Panc1 (cell line): ENCODE data around the gene RIGI. TPM values are rescaled to one million over a fixed set of nuclear protein-coding genes. Genes with fewer than 3 reads are reported as not detected.
A peak's percentile ranks its signal among the peaks of the same experiment; 100 is the strongest.

Experiments used
- ATAC-seq: fragments of 200-7000 bp; cut with Tn5 transposase; 2 replicates; pipeline ENCODE4 v1.9.1; 2020; ENCODE audit warnings: mild to moderate bottlenecking, moderate library complexity
- BruUV-seq: library from RNA; stranded (reverse); fragments of 400-500 nt; replicated peaks from 2 replicates; lab custom pipeline; 2021; lab: Mats Ljungman, UMichigan
- CTCF ChIA-PET: fragments of 300-600 bp; sonication (Branson Sonifier 250); formaldehyde crosslinking; loops from one replicate; lab custom pipeline; 2022; ENCODE audit warnings: antibody characterized with exemption; lab: Charles Lee
- POLR2A ChIA-PET: fragments of 300-600 bp; sonication (Branson Sonifier 250); formaldehyde crosslinking; loops from one replicate; lab custom pipeline; 2022; ENCODE audit warnings: antibody characterized with exemption; lab: Charles Lee
- DNase-seq: peaks from one replicate; pipeline ENCODE4 v3.0.0-alpha.2; 2010; ENCODE audit warnings: low read depth, low spot score
- H3K27ac ChIP-seq: 2 replicates; pipeline ENCODE4 v1.5.1; 2011; ENCODE audit warnings: mild to moderate bottlenecking, low read length, inconsistent platforms
- H3K27me3 ChIP-seq: fragments of 200-500 bp; sonication (Bioruptor generic); 2 replicates; pipeline ENCODE4 v1.6.0; 2014; ENCODE audit warnings: low read length, inconsistent platforms; ENCODE audit not compliant: control insufficient read depth, insufficient read depth
- H3K36me3 ChIP-seq: fragments of 200-500 bp; sonication (Bioruptor generic); 2 replicates; pipeline ENCODE4 v1.5.1; 2014; ENCODE audit warnings: inconsistent platforms, mild to moderate bottlenecking, low read length, moderate library complexity; ENCODE audit not compliant: control insufficient read depth, insufficient read depth
- H3K4me1 ChIP-seq: 2 replicates; pipeline ENCODE4 v1.5.1; 2011; ENCODE audit warnings: inconsistent platforms, mild to moderate bottlenecking, low read length, moderate library complexity; ENCODE audit not compliant: control insufficient read depth, insufficient read depth
- H3K4me3 ChIP-seq, 2 experiments: 2 replicates each; pipeline ENCODE4 v1.5.1; 2011 to 2012; ENCODE audit warnings: low read depth in 2 of 2, low read length in 2 of 2, mild to moderate bottlenecking in 2 of 2, inconsistent platforms in 1 of 2, moderate library complexity in 1 of 2
- H3K9me3 ChIP-seq: fragments of 200-500 bp; sonication (Bioruptor generic); 2 replicates; pipeline ENCODE4 v1.5.1; 2014; ENCODE audit warnings: low read depth, mild to moderate bottlenecking, inconsistent platforms, low read length, moderate library complexity; ENCODE audit not compliant: control insufficient read depth, insufficient read depth
- CTCF ChIP-seq: fragments of 450-650 bp; IDR thresholded peaks from 2 replicates; pipeline ENCODE4 v1.5.1; 2017; ENCODE audit warnings: mild to moderate bottlenecking
- POLR2AphosphoS5 ChIP-seq: IDR thresholded peaks from 2 replicates; pipeline ENCODE4 v1.6.1; 2012; ENCODE audit warnings: mild to moderate bottlenecking, low read depth, low read length, moderate library complexity
- REST ChIP-seq, 2 experiments: IDR thresholded peaks; 2 replicates each; pipeline ENCODE4 v1.6.1; 2011 to 2012; ENCODE audit warnings: low read depth in 2 of 2, control low read depth in 1 of 2, low read length in 1 of 2, mild to moderate bottlenecking in 1 of 2, moderate library complexity in 1 of 2; ENCODE audit not compliant: insufficient read depth in 1 of 2
- SIN3A ChIP-seq: IDR thresholded peaks from 2 replicates; pipeline ENCODE4 v1.6.1; 2012; ENCODE audit warnings: low read depth, mild to moderate bottlenecking, low read length, moderate library complexity, borderline replicate concordance; ENCODE audit not compliant: insufficient read depth
- TCF7L2 ChIP-seq: IDR thresholded peaks from 2 replicates; pipeline ENCODE4 v1.6.1; 2011; ENCODE audit warnings: mild to moderate bottlenecking, low read depth, low read length, inconsistent platforms
- in situ Hi-C: cut with HindIII; loops from 2 replicates; pipeline ENCODE4 v1.10.0; 2016; ENCODE audit warnings: low sequenced_read_pairs, low pct_unique_long_range_greater_than_20kb
- intact Hi-C: fragments of 100-400 bp; cut with micrococcal nuclease; formaldehyde crosslinking; loops from one replicate; pipeline ENCODE4 v1.10.0; 2022; ENCODE audit not compliant: unreplicated experiment
- total RNA-seq: library from RNA; stranded (reverse); gene quantifications from one replicate; pipeline ENCODE4 v1.2.1, GENCODE V29; 2021; ENCODE audit not compliant: unreplicated experiment

The RIGI gene
- total RNA-seq, 1 experiment from 2014 or later = 27.7 TPM

GRCh38 chr9:32552172-32552872 lies 26.3 kb upstream of the RIGI start, which contains the start of the genes SMIM27 and TOPORS:
Gene SMIM27 (plus strand): TSS chr9:32552327. CDS start chr9:32552435, 108 bp downstream.
Gene TOPORS (minus strand): TSS chr9:32552586. CDS start chr9:32552436, 150 bp downstream.
- Histone ChIP-seq H3K27me3 (no peaks in the 10 kb centered on the region), H3K9me3 (no peaks in the 10 kb centered on the region), H3K36me3 (no peaks in the 10 kb centered on the region; the same call in 1 of the 2 replicates), H3K4me1 (peaks cover 16% of the 10 kb centered on the region), H3K27ac (peak within 1 kb of the TSS; percentile 84), H3K4me3 (peak within 1 kb of the TSS; percentile 54 to 78)
- BruUV-seq = TSS peak; percentile 90
- POLR2A ChIA-PET = interaction anchor here (0.6 to 1.0 kb wide), 4 partner anchors 22 to 842 kb away, joined by 4 to 14 read pairs (median 10); partner anchors contain the start of gene RIGI
- intact Hi-C loops = no loop called here
- ATAC-seq = peak; percentile 92
- TF ChIP-seq REST (IDR thresholded peaks at IDR 0.05; ENCODE audit: insufficient read depth in 1 of 2, low read depth in 2 of 2, low read length in 1 of 2) = peak; percentile 28 to 42; a peak in 1 of 4 replicates
- TF ChIP-seq POLR2AphosphoS5 = peak; percentile 96
- TF ChIP-seq TCF7L2 = no peak
- peak; percentile 74; the same call in 1 of the 2 replicates for TF ChIP-seq SIN3A
- TF ChIP-seq CTCF = no peak
- in situ Hi-C loops = loop anchor here (25.0 kb wide), 1 partner anchor 410 kb away; no protein-coding TSS in a partner anchor
- CTCF ChIA-PET = interaction anchor here (0.5 to 2.0 kb wide), 4 partner anchors 20 to 848 kb away, joined by 3 to 4 read pairs (median 4); no protein-coding TSS in a partner anchor
- peak; percentile 78 for DNase-seq

GRCh38 chr9:32551276-32552051 lies 25.5 kb upstream of the RIGI start:
- ChIA-PET POLR2A (interaction anchor here (0.6 to 1.2 kb wide), 4 partner anchors 12 to 966 kb away, joined by 3 to 12 read pairs (median 4); partner anchors contain the start of gene ACO1), CTCF (interaction anchor here (0.5 to 1.0 kb wide), 4 partner anchors 19 to 1073 kb away, joined by 3 to 4 read pairs (median 3); no protein-coding TSS in a partner anchor)
- ATAC-seq (peak; percentile 47), DNase-seq (peak; percentile 52)
- no peaks in the 10 kb centered on the region for H3K9me3 ChIP-seq
- peak overlapping the region; percentile 54 to 78 for H3K4me3 ChIP-seq
- peak overlapping the region; percentile 84 for H3K27ac ChIP-seq
- TF ChIP-seq POLR2AphosphoS5 (no peak), CTCF (no peak), SIN3A (no peak), REST (IDR thresholded peaks at IDR 0.05; ENCODE audit: insufficient read depth in 1 of 2, low read depth in 2 of 2, low read length in 1 of 2) (no peak), TCF7L2 (no peak)
- no TSS peak for BruUV-seq
- peaks cover 16% of the 10 kb centered on the region for H3K4me1 ChIP-seq
- no peaks in the 10 kb centered on the region; the same call in 1 of the 2 replicates for H3K36me3 ChIP-seq
- no peaks in the 10 kb centered on the region for H3K27me3 ChIP-seq
- in situ Hi-C loops = loop anchor here (25.0 kb wide), 1 partner anchor 411 kb away; no protein-coding TSS in a partner anchor
- intact Hi-C loops = no loop called here
